ENCODE results near the gene NR2F6.
A peak's percentile ranks its signal among the peaks of the same experiment; 100 is the strongest.

NR2F6 gene

GRCh38 chr19:17264641-17264979 lies 18.9 kb upstream of the NR2F6 start, which contains the start of gene USHBP1:
TSS of gene USHBP1 (minus strand) at chr19:17264745. CDS start at chr19:17264299, 446 bp downstream.
- DNase-seq (ENCODE audit: low read depth in 2 of 3, low spot score in 1 of 3), result no peak

GRCh38 chr19:17263712-17264640 lies 18.3 kb upstream of the NR2F6 start:
- no peak for DNase-seq (ENCODE audit: low read depth in 2 of 3, low spot score in 1 of 3)

- DNase-seq (ENCODE audit: low read depth in 2 of 3, low spot score in 1 of 3), result no peak
Observed at GRCh38 chr19:17262557-17262956, 16.8 kb upstream of the NR2F6 start.

GRCh38 chr19:17260842-17261325 lies 15.2 kb upstream of the NR2F6 start:
- DNase-seq (ENCODE audit: low read depth in 2 of 3, low spot score in 1 of 3), result peak; percentile 86 to 87 (median 86)

- no peak for DNase-seq (ENCODE audit: low read depth in 2 of 3, low spot score in 1 of 3)
Observed at GRCh38 chr19:17259934-17260333, 14.2 kb upstream of the NR2F6 start.

GRCh38 chr19:17259118-17259780 lies 13.5 kb upstream of the NR2F6 start:
- no peak for DNase-seq (ENCODE audit: low read depth in 2 of 3, low spot score in 1 of 3)

GRCh38 chr19:17256130-17256529 lies 10.4 kb upstream of the NR2F6 start:
- DNase-seq (ENCODE audit: low read depth in 2 of 3, low spot score in 1 of 3), result no peak

- DNase-seq (ENCODE audit: low read depth in 2 of 3, low spot score in 1 of 3), result no peak
Observed at GRCh38 chr19:17255150-17255621, 9.5 kb upstream of the NR2F6 start.

- DNase-seq (ENCODE audit: low read depth in 2 of 3, low spot score in 1 of 3), result no peak
Observed at GRCh38 chr19:17254636-17255035, 8.9 kb upstream of the NR2F6 start.

- no peak for DNase-seq (ENCODE audit: low read depth in 2 of 3, low spot score in 1 of 3)
Observed at GRCh38 chr19:17249887-17250548, 4.3 kb upstream of the NR2F6 start.

- no peak for DNase-seq (ENCODE audit: low read depth in 2 of 3, low spot score in 1 of 3)
Observed at GRCh38 chr19:17248011-17248776, 2.5 kb upstream of the NR2F6 start.

- DNase-seq (ENCODE audit: low read depth in 2 of 3, low spot score in 1 of 3), result no peak
Observed at GRCh38 chr19:17246681-17247425, 1.1 kb upstream of the NR2F6 start.

- no peak for DNase-seq (ENCODE audit: low read depth in 2 of 3, low spot score in 1 of 3)
Observed at GRCh38 chr19:17244618-17245534, 843 bp downstream of the NR2F6 start.

- DNase-seq (ENCODE audit: low read depth in 2 of 3, low spot score in 1 of 3), result no peak
Observed at GRCh38 chr19:17243830-17244617, 1.7 kb downstream of the NR2F6 start.

GRCh38 chr19:17243211-17243829 lies 2.4 kb downstream of the NR2F6 start:
- DNase-seq (ENCODE audit: low read depth in 2 of 3, low spot score in 1 of 3), result no peak

- no peak for DNase-seq (ENCODE audit: low read depth in 2 of 3, low spot score in 1 of 3)
Observed at GRCh38 chr19:17242431-17243208, 3.1 kb downstream of the NR2F6 start.

GRCh38 chr19:17240826-17241399 lies 4.8 kb downstream of the NR2F6 start:
- no peak for DNase-seq (ENCODE audit: low read depth in 2 of 3, low spot score in 1 of 3)
